Measurements from ENCODE around the gene XYLT1.

Gene XYLT1

DNA sequence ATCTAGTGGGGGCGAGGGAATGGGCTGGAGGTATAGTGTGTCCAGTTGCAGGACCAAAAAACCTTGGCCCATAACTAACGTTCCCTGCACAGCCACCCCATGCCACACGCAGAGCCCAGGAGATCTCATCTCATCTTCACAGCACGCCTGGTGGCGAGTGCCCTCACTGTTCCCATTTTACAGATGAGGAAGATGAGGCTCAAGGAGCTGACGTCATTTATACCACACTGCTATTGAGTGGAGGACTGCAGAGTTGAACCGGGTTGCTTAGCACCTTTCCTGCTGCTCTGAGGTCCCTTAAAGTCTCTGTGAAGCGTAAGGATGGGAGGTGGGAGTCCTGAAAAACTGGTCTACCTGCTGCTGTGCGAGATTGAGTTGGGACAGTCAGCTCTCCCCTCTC is 172.5 kb downstream of the XYLT1 start:
- TF ChIP-seq, protein P1, sequence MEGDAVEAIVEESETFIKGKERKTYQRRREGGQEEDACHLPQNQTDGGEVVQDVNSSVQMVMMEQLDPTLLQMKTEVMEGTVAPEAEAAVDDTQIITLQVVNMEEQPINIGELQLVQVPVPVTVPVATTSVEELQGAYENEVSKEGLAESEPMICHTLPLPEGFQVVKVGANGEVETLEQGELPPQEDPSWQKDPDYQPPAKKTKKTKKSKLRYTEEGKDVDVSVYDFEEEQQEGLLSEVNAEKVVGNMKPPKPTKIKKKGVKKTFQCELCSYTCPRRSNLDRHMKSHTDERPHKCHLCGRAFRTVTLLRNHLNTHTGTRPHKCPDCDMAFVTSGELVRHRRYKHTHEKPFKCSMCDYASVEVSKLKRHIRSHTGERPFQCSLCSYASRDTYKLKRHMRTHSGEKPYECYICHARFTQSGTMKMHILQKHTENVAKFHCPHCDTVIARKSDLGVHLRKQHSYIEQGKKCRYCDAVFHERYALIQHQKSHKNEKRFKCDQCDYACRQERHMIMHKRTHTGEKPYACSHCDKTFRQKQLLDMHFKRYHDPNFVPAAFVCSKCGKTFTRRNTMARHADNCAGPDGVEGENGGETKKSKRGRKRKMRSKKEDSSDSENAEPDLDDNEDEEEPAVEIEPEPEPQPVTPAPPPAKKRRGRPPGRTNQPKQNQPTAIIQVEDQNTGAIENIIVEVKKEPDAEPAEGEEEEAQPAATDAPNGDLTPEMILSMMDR (IDR thresholded peaks at IDR 0.05; ENCODE audit: extremely low read depth, insufficient read depth, missing control alignments): no peak
- in situ Hi-C loops (cut with MboI; ENCODE audit: low pct_unique_long_range_greater_than_20kb, low sequenced_read_pairs, unreplicated experiment): loop anchor here (25.0 kb wide), 1 partner anchor 1489 kb away; the partner anchor contains the start of gene RPS15A
- no peak for DNase-seq (ENCODE audit: low spot score)

DNA sequence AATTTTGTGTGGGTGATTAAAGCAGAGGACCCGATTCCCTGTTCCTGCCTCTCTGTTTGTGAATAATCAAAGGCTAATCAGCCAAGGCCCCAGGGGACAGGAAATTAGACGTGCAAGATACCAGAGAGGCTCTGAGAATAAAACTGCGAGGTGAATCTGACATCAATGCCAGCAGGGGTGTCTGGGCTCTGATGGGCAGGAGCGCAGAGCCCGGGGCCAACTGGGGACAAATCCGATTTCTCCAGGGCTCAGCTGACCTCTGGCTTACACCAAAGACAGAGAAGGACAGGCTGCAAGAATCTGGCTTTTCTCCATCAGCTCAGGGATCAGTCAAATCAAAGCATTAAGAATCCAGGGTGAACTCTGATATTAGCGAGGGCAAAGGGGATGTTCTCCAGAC is 174.3 kb downstream of the XYLT1 start:
- in situ Hi-C loops (cut with MboI; ENCODE audit: low pct_unique_long_range_greater_than_20kb, low sequenced_read_pairs, unreplicated experiment): loop anchor here (25.0 kb wide), 1 partner anchor 1491 kb away; the partner anchor contains the start of gene RPS15A
- no peak for DNase-seq (ENCODE audit: low spot score)
- TF ChIP-seq, protein P1 (IDR thresholded peaks at IDR 0.05; ENCODE audit: extremely low read depth, insufficient read depth, missing control alignments): no peak

GRCh38 chr16:17295948-17296347 is 174.8 kb downstream of the XYLT1 start:
- no peak for DNase-seq (ENCODE audit: low spot score)
- in situ Hi-C loops (cut with MboI; ENCODE audit: low pct_unique_long_range_greater_than_20kb, low sequenced_read_pairs, unreplicated experiment): loop anchor here (25.0 kb wide), 1 partner anchor 1491 kb away; the partner anchor contains the start of gene RPS15A
- TF ChIP-seq, protein P1 (IDR thresholded peaks at IDR 0.05; ENCODE audit: extremely low read depth, insufficient read depth, missing control alignments): no peak

GRCh38 chr16:17294856-17295255 is 175.9 kb downstream of the XYLT1 start:
- TF ChIP-seq, protein P1 (IDR thresholded peaks at IDR 0.05; ENCODE audit: extremely low read depth, insufficient read depth, missing control alignments): no peak
- DNase-seq (ENCODE audit: low spot score): no peak
- in situ Hi-C loops (cut with MboI; ENCODE audit: low pct_unique_long_range_greater_than_20kb, low sequenced_read_pairs, unreplicated experiment): loop anchor here (25.0 kb wide), 1 partner anchor 1492 kb away; the partner anchor contains the start of gene RPS15A

- no peak for DNase-seq (ENCODE audit: low spot score)
- in situ Hi-C loops (cut with MboI; ENCODE audit: low pct_unique_long_range_greater_than_20kb, low sequenced_read_pairs, unreplicated experiment): loop anchor here (25.0 kb wide), 1 partner anchor 1493 kb away; the partner anchor contains the start of gene RPS15A
- TF ChIP-seq, protein P1 (IDR thresholded peaks at IDR 0.05; ENCODE audit: extremely low read depth, insufficient read depth, missing control alignments): no peak
These were observed 176.8 kb downstream of the XYLT1 start for GRCh38 chr16:17293813-17294558.

DNA sequence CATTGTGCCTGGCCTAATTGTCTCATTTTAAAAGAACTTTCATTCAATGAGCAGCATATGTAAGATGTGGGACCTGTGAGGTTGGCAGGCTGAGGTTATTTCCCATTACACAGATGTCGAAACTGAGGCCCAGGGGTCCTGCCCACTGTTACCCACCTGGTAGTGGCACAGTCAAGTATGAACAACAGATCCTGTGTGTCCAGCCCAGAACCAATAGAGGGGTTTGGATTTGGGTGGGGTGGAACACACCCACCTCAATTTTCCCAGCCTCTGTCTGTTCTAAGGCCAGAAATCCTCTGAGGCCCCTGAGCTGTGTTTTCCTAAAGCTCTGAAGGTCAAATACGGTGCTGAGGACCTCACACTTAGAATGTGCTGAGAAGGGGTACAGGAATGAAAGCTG is 179.5 kb downstream of the XYLT1 start:
- TF ChIP-seq, protein P1 (IDR thresholded peaks at IDR 0.05; ENCODE audit: extremely low read depth, insufficient read depth, missing control alignments): no peak
- in situ Hi-C loops (cut with MboI; ENCODE audit: low pct_unique_long_range_greater_than_20kb, low sequenced_read_pairs, unreplicated experiment): loop anchor here (25.0 kb wide), 1 partner anchor 1496 kb away; the partner anchor contains the start of gene RPS15A

More for the DNA sequence above, 179.5 kb downstream of the XYLT1 start:
- no peak for DNase-seq (ENCODE audit: low spot score)

Measured in GM13977 (cell line).